H1 (cell line): Measurements from ENCODE around the gene SMYD4. TPM values are rescaled to one million over a fixed set of nuclear protein-coding genes. Genes with fewer than 3 reads are reported as not detected.

Experiments used
- CTCF ChIA-PET: fragments of 300-600 bp; sonication (Branson Sonifier 250); formaldehyde crosslinking; loops from one replicate; lab custom pipeline; 2021; ENCODE audit not compliant: partially characterized antibody; lab: Charles Lee
- POLR2A ChIA-PET: fragments of 300-600 bp; sonication (Branson Sonifier 250); formaldehyde crosslinking; loops from one replicate; lab custom pipeline; 2021; ENCODE audit warnings: inconsistent platforms; ENCODE audit not compliant: partially characterized antibody; lab: Charles Lee
- DNase-seq, 2 experiments: peaks; one replicate each; pipeline versions ENCODE4 v3.0.0 to v3.0.0-alpha.2; 2010 to 2022; ENCODE audit warnings: low spot score in 2 of 2, low read depth in 1 of 2, mixed read lengths in 1 of 2
- FAIRE-seq: peaks from 2 replicates; lab custom pipeline; 2011; peaks lifted over from hg19 to GRCh38; lab: Jason Lieb, UNC
- H2AFZ ChIP-seq: 2 replicates; pipeline ENCODE4 v1.8.1; 2012; ENCODE audit warnings: low read length, inconsistent platforms
- H2AK5ac ChIP-seq: 2 replicates; pipeline ENCODE4 v1.6.1; 2013; ENCODE audit warnings: low read depth, low read length
- H2BK120ac ChIP-seq: replicated peaks from 2 replicates; pipeline ENCODE3; 2013; ENCODE audit warnings: low read depth, low read length, inconsistent platforms
- H2BK12ac ChIP-seq: 2 replicates; pipeline ENCODE4 v1.6.1; 2013; ENCODE audit warnings: low read depth, low read length
- H2BK15ac ChIP-seq: 2 replicates; pipeline ENCODE4 v1.6.1; 2013; ENCODE audit warnings: low read length
- H2BK20ac ChIP-seq: 2 replicates; pipeline ENCODE4 v1.6.1; 2013; ENCODE audit warnings: low read length
- H2BK5ac ChIP-seq: 2 replicates; pipeline ENCODE4 v1.6.1; 2013; ENCODE audit warnings: low read depth, low read length
- H3K14ac ChIP-seq: 2 replicates; pipeline ENCODE4 v1.6.1; 2013; ENCODE audit warnings: inconsistent platforms; ENCODE audit not compliant: insufficient read length
- H3K18ac ChIP-seq: 2 replicates; pipeline ENCODE4 v1.6.1; 2013; ENCODE audit warnings: low read length; ENCODE audit errors: extremely low read depth
- H3K23ac ChIP-seq: 2 replicates; pipeline ENCODE4 v1.6.1; 2013; ENCODE audit warnings: inconsistent platforms; ENCODE audit not compliant: insufficient read length
- H3K23me2 ChIP-seq: 2 replicates; pipeline ENCODE4 v1.6.1; 2013; ENCODE audit warnings: low read depth, low read length
- H3K27ac ChIP-seq: 2 replicates; pipeline ENCODE4 v1.6.1; 2011; ENCODE audit warnings: low read depth, low read length, inconsistent platforms
- H3K27me3 ChIP-seq, 4 experiments: replicated peaks in 1 of 4; 1 replicate in 1 of 4; 2 replicates in 3 of 4; pipeline versions ENCODE4 v1.6.1 to v1.8.1; 2011 to 2013; ENCODE audit warnings: low read length in 3 of 4, mild to moderate bottlenecking in 3 of 4, inconsistent platforms in 2 of 4, mixed read lengths in 2 of 4, moderate library complexity in 1 of 4; ENCODE audit not compliant: control insufficient read depth in 3 of 4, insufficient read depth in 3 of 4; ENCODE audit errors: extremely low read depth in 1 of 4
- H3K36me3 ChIP-seq, 4 experiments: 2 replicates each; pipeline versions ENCODE4 v1.6.1 to v1.8.1; 2011 to 2013; ENCODE audit warnings: mild to moderate bottlenecking in 4 of 4, low read length in 3 of 4, moderate library complexity in 2 of 4, control low read depth in 1 of 4, inconsistent platforms in 1 of 4; ENCODE audit not compliant: insufficient read depth in 4 of 4, control insufficient read depth in 2 of 4
- H3K4ac ChIP-seq: replicated peaks from 2 replicates; pipeline ENCODE3; 2013; ENCODE audit warnings: low read length, low read depth, mixed read lengths, inconsistent platforms; ENCODE audit not compliant: insufficient read length
- H3K4me1 ChIP-seq, 4 experiments: replicated peaks in 1 of 4; 1 replicate in 1 of 4; 2 replicates in 3 of 4; pipeline versions ENCODE4 v1.6.1 to v1.8.1; 2011 to 2013; ENCODE audit warnings: low read length in 3 of 4, inconsistent platforms in 2 of 4, mixed read lengths in 1 of 4; ENCODE audit not compliant: insufficient read depth in 4 of 4, control insufficient read depth in 3 of 4
- H3K4me2 ChIP-seq, 2 experiments: 2 replicates each; pipeline versions ENCODE4 v1.6.1 to v1.8.1; 2011 to 2013; ENCODE audit warnings: low read depth in 2 of 2, low read length in 2 of 2, control low read depth in 1 of 2, inconsistent platforms in 1 of 2, mild to moderate bottlenecking in 1 of 2; ENCODE audit not compliant: insufficient read depth in 1 of 2
- H3K4me3 ChIP-seq, 4 experiments: fragments of 200-600, 300-600 bp in 1 of 4; sonication (generic), shearing (Covaris generic), sonication (Bioruptor Twin) in 1 of 4; 2 replicates each; pipeline versions ENCODE4 v1.5.1 to v1.8.1; 2011 to 2016; ENCODE audit warnings: low read length in 4 of 4, low read depth in 3 of 4, control low read depth in 2 of 4, inconsistent platforms in 2 of 4, mild to moderate bottlenecking in 2 of 4, mixed read lengths in 1 of 4, moderate library complexity in 1 of 4; ENCODE audit not compliant: insufficient read depth in 2 of 4; ENCODE audit errors: extremely low read depth in 1 of 4
- H3K56ac ChIP-seq: replicated peaks from 2 replicates; pipeline ENCODE3; 2013; ENCODE audit warnings: low read depth, mild to moderate bottlenecking, mixed read lengths, low read length, inconsistent platforms; ENCODE audit not compliant: insufficient read length
- H3K79me1 ChIP-seq: 2 replicates; pipeline ENCODE4 v1.6.1; 2013; ENCODE audit warnings: low read depth, low read length, control low read depth
- H3K79me2 ChIP-seq, 2 experiments: 2 replicates each; pipeline versions ENCODE4 v1.6.1 to v1.8.1; 2012 to 2013; ENCODE audit warnings: low read length in 2 of 2, mild to moderate bottlenecking in 2 of 2, inconsistent platforms in 1 of 2; ENCODE audit not compliant: insufficient read depth in 2 of 2, control insufficient read depth in 1 of 2
- H3K9ac ChIP-seq, 4 experiments: replicated peaks in 1 of 4; 1 replicate in 1 of 4; 2 replicates in 3 of 4; pipeline versions ENCODE4 v1.6.1 to v1.8.1; 2011 to 2013; ENCODE audit warnings: low read depth in 3 of 4, low read length in 3 of 4, control low read depth in 2 of 4, mild to moderate bottlenecking in 2 of 4, moderate library complexity in 2 of 4, inconsistent platforms in 1 of 4; ENCODE audit errors: extremely low read depth in 1 of 4
- H3K9me3 ChIP-seq, 2 experiments: 2 replicates each; pipeline versions ENCODE4 v1.6.1 to v1.8.1; 2012 to 2013; ENCODE audit warnings: mild to moderate bottlenecking in 2 of 2, moderate library complexity in 2 of 2, control low read depth in 1 of 2, inconsistent platforms in 1 of 2, low read depth in 1 of 2, low read length in 1 of 2, mixed read lengths in 1 of 2; ENCODE audit not compliant: insufficient read depth in 2 of 2
- H4K20me1 ChIP-seq, 2 experiments: replicated peaks in 1 of 2; 2 replicates each; pipeline versions ENCODE3 to v1.8.1; 2011 to 2013; ENCODE audit warnings: inconsistent platforms in 2 of 2, low read length in 2 of 2, mild to moderate bottlenecking in 1 of 2; ENCODE audit not compliant: insufficient read depth in 2 of 2, control insufficient read depth in 1 of 2
- H4K5ac ChIP-seq: 2 replicates; pipeline ENCODE4 v1.6.1; 2013; ENCODE audit warnings: low read length, low read depth, mixed read lengths, inconsistent platforms; ENCODE audit not compliant: insufficient read length
- H4K8ac ChIP-seq: 2 replicates; pipeline ENCODE4 v1.8.0; 2013; ENCODE audit warnings: mild to moderate bottlenecking, moderate library complexity, low read length, inconsistent platforms; ENCODE audit not compliant: insufficient read depth; ENCODE audit errors: extremely low read depth
- H4K91ac ChIP-seq: replicated peaks from 2 replicates; pipeline ENCODE3; 2013; ENCODE audit warnings: low read length, mixed read lengths, inconsistent platforms; ENCODE audit not compliant: insufficient read length
- CREB1 ChIP-seq: IDR thresholded peaks from 2 replicates; pipeline ENCODE4 v1.6.1; 2012; ENCODE audit warnings: inconsistent platforms
- CTBP2 ChIP-seq: IDR thresholded peaks from 2 replicates; pipeline ENCODE4 v1.7.0; 2011; ENCODE audit warnings: borderline replicate concordance, mild to moderate bottlenecking, moderate library complexity, mixed read lengths, low read length; ENCODE audit not compliant: insufficient read depth, insufficient read length
- EGR1 ChIP-seq: IDR thresholded peaks from 2 replicates; pipeline ENCODE4 v1.6.1; 2011; ENCODE audit warnings: low read depth, low read length, borderline replicate concordance
- KDM5A ChIP-seq: fragments of 200-600 bp; IDR thresholded peaks from 2 replicates; pipeline ENCODE4 v1.7.1; 2012; ENCODE audit warnings: mild to moderate bottlenecking, low read length, inconsistent platforms, mixed read lengths
- SIRT6 ChIP-seq: IDR thresholded peaks from one replicate; pipeline ENCODE4 v1.7.1; 2012; ENCODE audit warnings: low read length, inconsistent platforms
- SP2 ChIP-seq: IDR thresholded peaks from 2 replicates; pipeline ENCODE4 v1.6.1; 2012; ENCODE audit warnings: mild to moderate bottlenecking, low read length, inconsistent platforms
- SRF ChIP-seq: IDR thresholded peaks from 2 replicates; pipeline ENCODE4 v1.6.1; 2011; ENCODE audit warnings: mild to moderate bottlenecking, low read depth, low read length, moderate library complexity
- WGBS, 2 experiments: shearing (Covaris generic) in 1 of 2; methylation state at CpG; one replicate each; pipeline versions ENCODE4 v1.1.6 to v1.1.7; 2013 to 2015; ENCODE audit warnings: low lambda C conversion rate in 2 of 2, mixed read lengths in 2 of 2, inconsistent platforms in 1 of 2, low coverage in 1 of 2, missing lambda C conversion rate in 1 of 2; ENCODE audit not compliant: insufficient replicate concordance in 2 of 2, insufficient coverage in 1 of 2, insufficient read length in 1 of 2; ENCODE audit errors: extremely low coverage in 1 of 2, missing lambda C conversion rate in 1 of 2; 5-methylcytosine and 5-hydroxymethylcytosine counted together
- polyA plus RNA-seq, 7 experiments: library from polyadenylated mRNA; depleted of rRNA in 3 of 7; stranded (reverse) in 5 of 7; unstranded in 2 of 7; fragments of >200 nt in 5 of 7; fragments of 200-250 nt in 2 of 7; gene quantifications; 1 replicate in 5 of 7; 2 replicates in 1 of 7; 4 replicates in 1 of 7; pipeline versions ENCODE4 v1.2.1 to v1.2.3, GENCODE V29; 2011 to 2013; ENCODE audit warnings: missing spikeins in 2 of 7, mixed read lengths in 2 of 7
- total RNA-seq: library from RNA; stranded (reverse); fragmentation: NEBNext Ultra II Directional; extraction: Animal tissue kit (Norgen Biotek cat#: 25700); gene quantifications from 2 replicates; pipeline ENCODE4 v1.2.1, GENCODE V29; 2021
- TF ChIP-seq, protein P1 (sequence below), 3 experiments: IDR thresholded peaks; 1 replicate in 2 of 3; 2 replicates in 1 of 3; pipeline versions ENCODE4 v1.5.1 to v1.6.1; 2011; ENCODE audit warnings: low read length in 3 of 3, mild to moderate bottlenecking in 3 of 3, inconsistent platforms in 2 of 3, low read depth in 1 of 3, moderate library complexity in 1 of 3; ENCODE audit not compliant: insufficient read depth in 1 of 3; ENCODE audit errors: control extremely low read depth in 1 of 3
- TF ChIP-seq, protein P2 (sequence below): IDR thresholded peaks from 2 replicates; pipeline ENCODE4 v1.6.1; 2012; ENCODE audit warnings: inconsistent platforms

The SMYD4 gene
- total and polyA plus RNA-seq, 2 of the 8 experiments (the other 6 are each of a cell fraction or from before 2014, with no cell fraction given) = 10.5 to 23.4 TPM

DNA sequence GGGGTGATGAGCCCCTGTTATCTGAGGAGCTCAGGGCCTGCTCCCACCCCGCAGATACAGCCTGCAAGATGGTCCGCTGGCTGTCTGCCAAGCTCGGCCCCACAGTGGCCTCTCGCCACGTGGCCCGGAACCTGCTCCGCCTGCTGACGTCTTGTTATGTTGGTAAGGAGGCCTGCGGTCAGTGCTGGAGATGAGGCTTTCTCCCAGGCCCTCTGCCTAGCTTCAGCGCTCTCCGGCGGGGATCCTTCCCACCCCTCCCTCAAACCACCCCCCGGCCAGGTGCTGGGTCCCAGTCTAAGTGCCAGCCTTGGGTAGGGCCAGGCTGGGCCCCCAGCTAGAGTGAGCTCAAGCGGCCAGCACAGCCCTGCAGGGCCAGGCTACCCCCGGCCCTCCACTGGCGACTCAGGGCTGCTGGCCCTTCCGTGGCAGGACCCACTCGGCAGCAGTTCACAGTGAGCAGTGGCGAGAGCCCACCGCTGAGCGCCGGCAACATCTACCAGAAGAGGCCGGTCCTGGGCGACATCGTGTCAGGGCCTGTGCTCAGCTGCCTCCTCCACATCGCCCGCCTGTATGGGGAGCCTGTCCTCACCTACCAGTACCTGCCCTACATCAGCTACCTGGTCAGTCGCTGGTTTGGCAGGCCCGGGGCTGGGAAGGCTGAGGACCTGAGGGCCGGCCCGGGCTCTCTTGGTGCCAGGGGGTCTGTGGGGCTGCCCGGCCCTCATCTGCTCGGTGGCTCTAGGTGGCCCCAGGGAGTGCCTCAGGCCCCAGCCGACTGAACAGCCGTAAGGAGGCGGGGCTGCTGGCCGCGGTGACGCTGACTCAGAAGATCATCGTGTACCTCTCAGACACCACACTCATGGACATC lies 99.1 kb downstream of the SMYD4 start:
- DNase-seq (no peak), FAIRE-seq (no peak)
- no peaks in the 10 kb centered on the region for H3K23me2 ChIP-seq
- H3K27ac ChIP-seq = no peak overlapping the region
- H2BK5ac ChIP-seq = no peak overlapping the region
- no peaks in the 10 kb centered on the region for H3K4me1 ChIP-seq
- H3K79me2 ChIP-seq = no peaks in the 10 kb centered on the region; a peak in 1 of 4 replicates
- no peak overlapping the region for H3K18ac ChIP-seq
- no peak overlapping the region for H2BK15ac ChIP-seq
- no peak overlapping the region for H3K9ac ChIP-seq
- H4K5ac ChIP-seq = no peak overlapping the region
- no peaks in the 10 kb centered on the region for H3K27me3 ChIP-seq
- no peak overlapping the region for H4K8ac ChIP-seq
- 95% methylated on average over 29 of the region's 40 CpGs; no CpG with 5 or more reads in 1 of the 2 experiments for WGBS, 2 experiments
- H3K56ac ChIP-seq = no peak overlapping the region
- no peak overlapping the region for H3K23ac ChIP-seq
- H3K14ac ChIP-seq = no peak overlapping the region
- H3K36me3 ChIP-seq = no peaks in the 10 kb centered on the region; a peak in 3 of 8 replicates
- no peak overlapping the region for H2BK20ac ChIP-seq
- ChIA-PET POLR2A (interaction anchor here (0.6 to 4.2 kb wide), 7 partner anchors 14 to 64 kb away, joined by 3 to 16 read pairs (median 3); no protein-coding TSS in a partner anchor), CTCF (interaction anchor here (0.5 to 7.1 kb wide), 7 partner anchors 10 to 67 kb away, joined by 3 to 34 read pairs (median 3); no protein-coding TSS in a partner anchor)
- no peak overlapping the region for H3K4me2 ChIP-seq
- no peak overlapping the region for H4K91ac ChIP-seq
- H2BK12ac ChIP-seq = no peak overlapping the region
- no peaks in the 10 kb centered on the region for H3K9me3 ChIP-seq
- H3K4me3 ChIP-seq = no peak overlapping the region
- no peak overlapping the region for H3K4ac ChIP-seq
- no peak overlapping the region for H2AFZ ChIP-seq
- peaks cover 4% of the 10 kb centered on the region; the same call in 1 of the 2 replicates for H3K79me1 ChIP-seq
- H2AK5ac ChIP-seq = no peak overlapping the region
- no peak overlapping the region for H2BK120ac ChIP-seq
- peaks cover 0 to 4% of the 10 kb centered on the region in 2 experiments for H4K20me1 ChIP-seq
- TF ChIP-seq SP2 (no peak), EGR1 (no peak), SRF (no peak), CTBP2 (no peak), CREB1 (no peak), SIRT6 (no peak), KDM5A (no peak)
- TF ChIP-seq, protein P1, sequence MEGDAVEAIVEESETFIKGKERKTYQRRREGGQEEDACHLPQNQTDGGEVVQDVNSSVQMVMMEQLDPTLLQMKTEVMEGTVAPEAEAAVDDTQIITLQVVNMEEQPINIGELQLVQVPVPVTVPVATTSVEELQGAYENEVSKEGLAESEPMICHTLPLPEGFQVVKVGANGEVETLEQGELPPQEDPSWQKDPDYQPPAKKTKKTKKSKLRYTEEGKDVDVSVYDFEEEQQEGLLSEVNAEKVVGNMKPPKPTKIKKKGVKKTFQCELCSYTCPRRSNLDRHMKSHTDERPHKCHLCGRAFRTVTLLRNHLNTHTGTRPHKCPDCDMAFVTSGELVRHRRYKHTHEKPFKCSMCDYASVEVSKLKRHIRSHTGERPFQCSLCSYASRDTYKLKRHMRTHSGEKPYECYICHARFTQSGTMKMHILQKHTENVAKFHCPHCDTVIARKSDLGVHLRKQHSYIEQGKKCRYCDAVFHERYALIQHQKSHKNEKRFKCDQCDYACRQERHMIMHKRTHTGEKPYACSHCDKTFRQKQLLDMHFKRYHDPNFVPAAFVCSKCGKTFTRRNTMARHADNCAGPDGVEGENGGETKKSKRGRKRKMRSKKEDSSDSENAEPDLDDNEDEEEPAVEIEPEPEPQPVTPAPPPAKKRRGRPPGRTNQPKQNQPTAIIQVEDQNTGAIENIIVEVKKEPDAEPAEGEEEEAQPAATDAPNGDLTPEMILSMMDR (IDR thresholded peaks at IDR 0.05; ENCODE audit: control extremely low read depth in 1 of 3, insufficient read depth in 1 of 3, low read depth in 1 of 3, low read length in 3 of 3) = no peak
- TF ChIP-seq, protein P2, sequence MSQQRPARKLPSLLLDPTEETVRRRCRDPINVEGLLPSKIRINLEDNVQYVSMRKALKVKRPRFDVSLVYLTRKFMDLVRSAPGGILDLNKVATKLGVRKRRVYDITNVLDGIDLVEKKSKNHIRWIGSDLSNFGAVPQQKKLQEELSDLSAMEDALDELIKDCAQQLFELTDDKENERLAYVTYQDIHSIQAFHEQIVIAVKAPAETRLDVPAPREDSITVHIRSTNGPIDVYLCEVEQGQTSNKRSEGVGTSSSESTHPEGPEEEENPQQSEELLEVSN = no peak
